Natural killer cell (primary cell): ENCODE results near the gene PLEKHO2. TPM values are rescaled to one million over a fixed set of nuclear protein-coding genes. Genes with fewer than 3 reads are reported as not detected.
A peak's percentile ranks its signal among the peaks of the same experiment; 100 is the strongest.

Experiments used
- ATAC-seq, 3 donors: fragments of 150-1000 bp in 2 of 3; fragments of 200-7000 bp in 1 of 3; cut with Tn5 transposase; 1 replicate in 1 of 3; 2 replicates in 2 of 3; pipeline ENCODE4 v1.10.0; 2021; ENCODE audit warnings: mild to moderate bottlenecking in 2 of 3, moderate library complexity in 2 of 3
- DNase-seq, 2 donors: peaks; one replicate each; pipeline versions ENCODE4 v3.0.0 to v3.0.0-alpha.2; 2013 to 2021; ENCODE audit warnings: mixed read lengths in 1 of 2
- H3K27ac ChIP-seq: one replicate; pipeline ENCODE4 v1.5.1; 2013; ENCODE audit warnings: mild to moderate bottlenecking, low read length
- H3K27me3 ChIP-seq: one replicate; pipeline ENCODE4 v1.6.1; 2013; ENCODE audit warnings: low read length; ENCODE audit not compliant: control insufficient read depth, insufficient read depth
- H3K36me3 ChIP-seq: one replicate; pipeline ENCODE4 v1.6.1; 2013; ENCODE audit warnings: low read length; ENCODE audit not compliant: control insufficient read depth, insufficient read depth
- H3K4me1 ChIP-seq: one replicate; pipeline ENCODE4 v1.6.1; 2013; ENCODE audit warnings: low read length; ENCODE audit not compliant: control insufficient read depth, insufficient read depth
- H3K4me3 ChIP-seq: one replicate; pipeline ENCODE4 v1.5.1; 2013; ENCODE audit warnings: low read length
- H3K9me3 ChIP-seq: one replicate; pipeline ENCODE4 v1.6.1; 2013; ENCODE audit warnings: low read length; ENCODE audit not compliant: control insufficient read depth, insufficient read depth
- H3K27ac Mint-ChIP-seq, 2 donors: one replicate each; pipeline ENCODE4 v1.8.0; 2022; ENCODE audit warnings: mild to moderate bottlenecking in 2 of 2, mixed read lengths in 2 of 2, moderate library complexity in 1 of 2
- H3K27me3 Mint-ChIP-seq, 2 donors: one replicate each; pipeline ENCODE4 v1.8.0; 2022; ENCODE audit warnings: low read depth in 2 of 2, mixed read lengths in 2 of 2
- H3K36me3 Mint-ChIP-seq: one replicate; pipeline ENCODE4 v1.8.0; 2022; ENCODE audit warnings: mixed read lengths
- H3K4me1 Mint-ChIP-seq, 2 donors: one replicate each; pipeline ENCODE4 v1.8.0; 2022; ENCODE audit warnings: mixed read lengths in 2 of 2
- H3K4me3 Mint-ChIP-seq: one replicate; pipeline ENCODE4 v1.8.0; 2022; ENCODE audit warnings: mild to moderate bottlenecking, moderate library complexity, mixed read lengths
- H3K9me3 Mint-ChIP-seq, 2 donors: one replicate each; pipeline ENCODE4 v1.8.0; 2022; ENCODE audit warnings: mixed read lengths in 2 of 2
- WGBS: methylation state at CpG from one replicate; pipeline ENCODE4 v1.1.7; 2013; ENCODE audit warnings: missing lambda C conversion rate; ENCODE audit not compliant: insufficient coverage; 5-methylcytosine and 5-hydroxymethylcytosine counted together
- intact Hi-C: fragments of 100-400 bp; cut with micrococcal nuclease; formaldehyde crosslinking; loops from one replicate; pipeline ENCODE4 v1.14.2; 2022
- total RNA-seq, 4 donors: library from RNA; stranded (reverse); fragments of 120-200 nt in 1 of 4; gene quantifications; one replicate each; pipeline versions ENCODE4 v1.2.3 to v1.2.4, GENCODE V29; 2013 to 2022
- TF ChIP-seq, protein P1 (sequence below): fragments of 200-600 bp; IDR thresholded peaks from one replicate; pipeline ENCODE4 v1.8.0; 2022; ENCODE audit warnings: antibody characterized with exemption

PLEKHO2 gene
- total RNA-seq, 3 donors from 2014 or later (not counting 1 experiment from before 2014, with no cell fraction given), result 35.3 to 53.4 (median 49.8) TPM

DNA sequence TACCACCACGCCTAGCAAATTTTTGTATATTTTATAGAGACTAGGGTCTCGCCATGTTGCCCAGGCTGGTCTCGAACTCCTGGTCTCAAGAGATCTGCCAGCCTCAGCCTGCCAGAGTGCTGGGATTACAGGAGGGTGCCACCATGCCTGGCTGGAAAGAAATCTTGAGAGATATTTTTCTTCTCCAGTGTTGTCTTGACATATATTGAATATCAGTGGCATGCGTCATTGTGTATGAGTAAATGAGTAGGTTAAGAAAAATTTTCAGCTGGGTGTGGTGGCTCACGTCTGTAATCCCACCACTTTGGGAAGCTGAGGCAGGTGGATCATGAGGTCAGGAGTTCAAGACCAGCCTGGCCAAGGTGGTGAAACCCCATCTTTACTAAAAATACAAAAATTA, 12.7 kb upstream of the PLEKHO2 start:
- no peak overlapping the region for H3K4me3 ChIP-seq
- DNase-seq, result no peak
- intact Hi-C loops, result no loop called here
- no peak overlapping the region for H3K4me3 Mint-ChIP-seq
- no peaks in the 10 kb centered on the region for H3K9me3 Mint-ChIP-seq
- H3K27ac ChIP-seq, result no peak overlapping the region
- 95% methylated on average over 5 of the region's 5 CpGs for WGBS
- H3K4me1 ChIP-seq, result peaks cover 22% of the 10 kb centered on the region
- TF ChIP-seq, protein P1, sequence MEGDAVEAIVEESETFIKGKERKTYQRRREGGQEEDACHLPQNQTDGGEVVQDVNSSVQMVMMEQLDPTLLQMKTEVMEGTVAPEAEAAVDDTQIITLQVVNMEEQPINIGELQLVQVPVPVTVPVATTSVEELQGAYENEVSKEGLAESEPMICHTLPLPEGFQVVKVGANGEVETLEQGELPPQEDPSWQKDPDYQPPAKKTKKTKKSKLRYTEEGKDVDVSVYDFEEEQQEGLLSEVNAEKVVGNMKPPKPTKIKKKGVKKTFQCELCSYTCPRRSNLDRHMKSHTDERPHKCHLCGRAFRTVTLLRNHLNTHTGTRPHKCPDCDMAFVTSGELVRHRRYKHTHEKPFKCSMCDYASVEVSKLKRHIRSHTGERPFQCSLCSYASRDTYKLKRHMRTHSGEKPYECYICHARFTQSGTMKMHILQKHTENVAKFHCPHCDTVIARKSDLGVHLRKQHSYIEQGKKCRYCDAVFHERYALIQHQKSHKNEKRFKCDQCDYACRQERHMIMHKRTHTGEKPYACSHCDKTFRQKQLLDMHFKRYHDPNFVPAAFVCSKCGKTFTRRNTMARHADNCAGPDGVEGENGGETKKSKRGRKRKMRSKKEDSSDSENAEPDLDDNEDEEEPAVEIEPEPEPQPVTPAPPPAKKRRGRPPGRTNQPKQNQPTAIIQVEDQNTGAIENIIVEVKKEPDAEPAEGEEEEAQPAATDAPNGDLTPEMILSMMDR, result no peak
- H3K4me1 Mint-ChIP-seq, result peaks cover 20 to 27% of the 10 kb centered on the region in 2 donors
- no peaks in the 10 kb centered on the region for H3K36me3 ChIP-seq
- H3K9me3 ChIP-seq, result no peaks in the 10 kb centered on the region
- no peaks in the 10 kb centered on the region for H3K27me3 Mint-ChIP-seq
- ATAC-seq, result no peak
- H3K36me3 Mint-ChIP-seq, result no peaks in the 10 kb centered on the region
- no peak overlapping the region for H3K27ac Mint-ChIP-seq
- H3K27me3 ChIP-seq, result no peaks in the 10 kb centered on the region

DNA sequence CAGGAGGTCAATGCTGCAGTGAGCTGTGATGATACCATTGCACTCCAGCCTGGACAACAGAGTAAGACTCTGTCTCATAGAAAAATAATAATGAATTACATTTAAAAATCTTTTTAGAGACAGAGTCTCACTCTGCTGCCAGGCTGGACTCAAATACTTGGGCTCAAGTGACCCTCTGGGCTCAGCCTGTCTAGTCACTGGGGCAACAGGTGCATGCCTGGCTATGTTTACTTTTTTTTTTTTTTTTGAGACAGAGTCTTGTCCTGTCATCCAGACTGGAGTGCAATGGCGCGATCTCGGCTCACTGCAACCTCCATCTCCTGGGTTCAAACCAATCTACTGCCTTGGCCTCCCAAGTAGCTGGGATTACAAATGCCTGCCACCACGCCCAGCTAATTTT, 8.0 kb upstream of the PLEKHO2 start:
- H3K4me3 Mint-ChIP-seq, result no peak overlapping the region
- no peaks in the 10 kb centered on the region for H3K27me3 Mint-ChIP-seq
- H3K27me3 ChIP-seq, result no peaks in the 10 kb centered on the region
- H3K4me1 ChIP-seq, result peaks cover 30% of the 10 kb centered on the region
- H3K27ac Mint-ChIP-seq, result no peak overlapping the region
- DNase-seq (no peak), ATAC-seq (no peak)
- no peaks in the 10 kb centered on the region for H3K9me3 Mint-ChIP-seq
- H3K27ac ChIP-seq, result no peak overlapping the region
- no peaks in the 10 kb centered on the region for H3K9me3 ChIP-seq
- peaks cover 31 to 35% of the 10 kb centered on the region in 2 donors for H3K4me1 Mint-ChIP-seq
- intact Hi-C loops, result no loop called here
- H3K36me3 Mint-ChIP-seq, result no peaks in the 10 kb centered on the region
- WGBS, result 91% methylated on average over 4 of the region's 4 CpGs
- no peak overlapping the region for H3K4me3 ChIP-seq
- H3K36me3 ChIP-seq, result no peaks in the 10 kb centered on the region
- TF ChIP-seq, protein P1, result no peak

DNA sequence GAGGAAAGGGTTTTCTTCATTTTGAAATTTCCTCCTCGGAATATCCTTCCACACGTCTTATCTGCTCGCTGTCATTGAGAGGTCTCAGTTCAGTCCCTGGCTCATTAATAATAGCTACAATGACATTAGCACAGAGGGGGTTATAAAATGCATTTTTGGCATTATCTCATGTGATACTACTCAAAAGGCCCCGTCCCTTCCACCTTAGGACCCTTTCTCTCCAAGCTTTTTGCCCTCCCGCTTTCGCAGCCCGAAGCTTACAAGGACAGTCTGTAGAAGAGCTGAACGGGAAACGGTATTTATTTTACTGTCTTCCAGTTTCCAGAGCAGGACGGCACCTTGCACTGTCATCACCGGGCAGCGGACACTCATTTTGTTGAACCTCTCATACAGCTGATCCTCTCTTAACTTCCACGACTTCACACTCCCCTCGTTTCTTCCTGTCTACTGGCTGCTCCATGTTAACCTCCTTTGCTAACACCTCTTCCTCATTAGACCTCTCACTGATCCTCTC, 5.6 kb upstream of the PLEKHO2 start:
- intact Hi-C loops, result no loop called here
- Mint-ChIP-seq H3K9me3 (no peaks in the 10 kb centered on the region), H3K4me1 (peaks cover 53 to 55% of the 10 kb centered on the region in 2 donors), H3K36me3 (no peaks in the 10 kb centered on the region), H3K27ac (peak overlapping the region; percentile 80 to 84), H3K27me3 (no peaks in the 10 kb centered on the region), H3K4me3 (peak overlapping the region; percentile 67)
- H3K4me3 ChIP-seq, result no peak overlapping the region
- H3K27me3 ChIP-seq, result no peaks in the 10 kb centered on the region
- no peaks in the 10 kb centered on the region for H3K36me3 ChIP-seq
- no peaks in the 10 kb centered on the region for H3K9me3 ChIP-seq
- no peak for DNase-seq
- TF ChIP-seq, protein P1, result peak; percentile 51
- H3K27ac ChIP-seq, result peak overlapping the region; percentile 21
- H3K4me1 ChIP-seq, result peaks cover 37% of the 10 kb centered on the region
- ATAC-seq, result peak in 2 of 3 donors; percentile 2 to 7
- WGBS, result 64% methylated on average over 14 of the region's 14 CpGs

DNA sequence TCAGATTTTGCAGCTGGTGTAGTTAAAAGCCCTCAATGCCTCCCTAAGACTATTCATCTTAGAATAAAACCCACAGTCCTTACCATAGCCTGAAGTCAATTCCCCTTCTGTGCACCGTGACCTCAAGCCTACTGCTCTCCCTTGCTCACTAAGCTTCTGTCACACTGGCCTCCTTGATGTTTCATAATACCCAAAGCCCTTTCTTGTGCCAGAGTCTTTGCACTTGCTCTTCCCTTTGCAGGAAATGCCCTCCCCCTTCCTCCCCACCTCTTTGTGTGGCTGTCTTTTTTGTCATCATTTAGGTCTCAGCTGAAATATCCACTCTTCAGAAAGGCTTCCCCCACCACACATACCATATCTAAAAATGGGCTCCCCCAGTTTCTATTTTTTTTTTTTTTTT, 4.2 kb upstream of the PLEKHO2 start:
- Histone ChIP-seq H3K4me3 (no peak overlapping the region), H3K9me3 (no peaks in the 10 kb centered on the region), H3K4me1 (peaks cover 41% of the 10 kb centered on the region), H3K27me3 (no peaks in the 10 kb centered on the region), H3K36me3 (no peaks in the 10 kb centered on the region), H3K27ac (peak overlapping the region; percentile 46)
- intact Hi-C loops, result no loop called here
- TF ChIP-seq, protein P1, result no peak
- Mint-ChIP-seq H3K4me3 (peak overlapping the region; percentile 69), H3K9me3 (no peaks in the 10 kb centered on the region), H3K27me3 (no peaks in the 10 kb centered on the region), H3K36me3 (no peaks in the 10 kb centered on the region), H3K27ac (peak overlapping the region; percentile 80 to 86), H3K4me1 (peaks cover 58 to 64% of the 10 kb centered on the region in 2 donors)
- peak in 1 of 3 donors; percentile 1 for ATAC-seq
- DNase-seq, result peak in 1 of 2 donors; percentile 76
- WGBS, result 3% methylated on average over 1 of the region's 1 CpG
